ENCODE results near the gene BTBD7. TPM values are rescaled to one million over a fixed set of nuclear protein-coding genes. Genes with fewer than 3 reads are reported as not detected.
A peak's percentile ranks its signal among the peaks of the same experiment; 100 is the strongest.

BTBD7 gene
- total and polyA plus RNA-seq, 9 of the 15 experiments (the other 6 are each of a cell fraction or from before 2014, with no cell fraction given), result 2.5 to 12.9 (median 6.2) TPM

DNA sequence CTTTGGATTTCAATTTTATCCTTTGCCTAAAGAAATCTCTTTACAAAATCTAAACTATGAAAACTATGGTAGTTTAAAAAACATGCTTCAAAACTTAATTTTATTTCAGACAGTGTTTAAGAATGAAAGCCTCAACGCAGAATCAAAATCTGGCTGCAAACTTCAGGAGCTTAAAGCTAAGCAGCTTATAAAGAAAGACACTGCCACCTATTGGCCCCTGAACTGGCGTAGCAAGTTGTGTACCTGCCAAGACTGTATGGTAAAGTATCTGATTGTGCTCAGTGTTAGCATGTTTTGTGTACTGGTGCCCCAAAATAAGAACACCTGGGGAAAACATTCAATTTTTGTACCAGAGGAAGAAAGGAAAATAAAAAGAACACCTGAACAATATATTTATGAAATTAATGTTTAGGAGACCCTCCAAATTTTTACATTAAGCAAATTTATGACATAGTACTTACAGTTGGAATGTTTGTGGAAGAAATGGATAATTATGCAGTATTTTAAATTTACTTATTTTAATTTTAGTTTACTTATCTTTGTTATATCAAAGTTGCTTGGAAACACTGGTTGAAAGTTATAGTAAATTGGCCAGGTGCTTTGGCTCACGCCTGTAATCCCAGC is 113.6 kb downstream of the BTBD7 start:
- ChIA-PET POLR2A (interaction anchor here (0.8 to 1.2 kb wide), 3 partner anchors 16 to 106 kb away, joined by 3 to 5 read pairs (median 5); no protein-coding TSS in a partner anchor), CTCF (ENCODE audit: low intra/inter-chr PET ratio) (interaction anchor here (0.6 to 1.2 kb wide), 4 partner anchors 18 to 504 kb away, joined by 4 to 5 read pairs (median 4); no protein-coding TSS in a partner anchor)
- Histone ChIP-seq H3K36me3 (ENCODE audit: control insufficient read depth, insufficient read depth, low read length) (peaks cover 56% of the 10 kb centered on the region; the same call in 1 of the 3 replicates), H3K9ac (ENCODE audit: insufficient read depth in 1 of 2, low read depth in 2 of 2, low read length in 2 of 2) (no peak overlapping the region), H4K20me1 (replicated peaks; ENCODE audit: control insufficient read depth, insufficient read depth, low read length) (no peaks in the 10 kb centered on the region), H3K27me3 (ENCODE audit: control insufficient read depth in 2 of 2, insufficient read depth in 2 of 2, low read length in 2 of 2) (no peaks in the 10 kb centered on the region), H3K27ac (ENCODE audit: extremely low read depth, low read depth, low read length) (no peak overlapping the region), H3K4me1 (replicated peaks in 1 of 2; ENCODE audit: control insufficient read depth in 2 of 2, insufficient read depth in 2 of 2, low read length in 2 of 2) (no peaks in the 10 kb centered on the region), H3K79me2 (ENCODE audit: control insufficient read depth, insufficient read depth, low read length) (no peaks in the 10 kb centered on the region), H3K4me2 (ENCODE audit: insufficient read depth, low read length) (no peak overlapping the region), H3K4me3 (no peak overlapping the region), H3K9me1 (ENCODE audit: control insufficient read depth, insufficient read depth, low read length) (no peaks in the 10 kb centered on the region), H2AFZ (ENCODE audit: low read depth, low read length) (no peak overlapping the region), H3K9me3 (replicated peaks; ENCODE audit: control insufficient read depth, insufficient read depth, low read depth, low read length) (no peaks in the 10 kb centered on the region)
- no TSS peak for BruUV-seq (replicated peaks)
- DNase-seq (ENCODE audit: extremely low read depth in 1 of 4, low spot score in 3 of 4), result peak in 1 of 4 experiments; percentile 63
- intact Hi-C loops (cut with micrococcal nuclease) (no loop called here), in situ Hi-C loops (cut with MboI) (no loop called here)
- peak; percentile 35 for FAIRE-seq
- 74% methylated on average over 3 of the region's 3 CpGs for WGBS (ENCODE audit: insufficient coverage, low coverage, missing lambda C conversion rate)
- ATAC-seq, result peak; percentile 92
- no peak for TF ChIP-seq HDAC1 (IDR thresholded peaks at IDR 0.05)
- TF ChIP-seq RHOXF2B (CRISPR knock-in tag; conservative IDR thresholded peaks at IDR 0.05), result no peak
- no peak for TF ChIP-seq PRMT5 (CRISPR knock-in tag; IDR thresholded peaks at IDR 0.05)
- TF ChIP-seq, protein P1, sequence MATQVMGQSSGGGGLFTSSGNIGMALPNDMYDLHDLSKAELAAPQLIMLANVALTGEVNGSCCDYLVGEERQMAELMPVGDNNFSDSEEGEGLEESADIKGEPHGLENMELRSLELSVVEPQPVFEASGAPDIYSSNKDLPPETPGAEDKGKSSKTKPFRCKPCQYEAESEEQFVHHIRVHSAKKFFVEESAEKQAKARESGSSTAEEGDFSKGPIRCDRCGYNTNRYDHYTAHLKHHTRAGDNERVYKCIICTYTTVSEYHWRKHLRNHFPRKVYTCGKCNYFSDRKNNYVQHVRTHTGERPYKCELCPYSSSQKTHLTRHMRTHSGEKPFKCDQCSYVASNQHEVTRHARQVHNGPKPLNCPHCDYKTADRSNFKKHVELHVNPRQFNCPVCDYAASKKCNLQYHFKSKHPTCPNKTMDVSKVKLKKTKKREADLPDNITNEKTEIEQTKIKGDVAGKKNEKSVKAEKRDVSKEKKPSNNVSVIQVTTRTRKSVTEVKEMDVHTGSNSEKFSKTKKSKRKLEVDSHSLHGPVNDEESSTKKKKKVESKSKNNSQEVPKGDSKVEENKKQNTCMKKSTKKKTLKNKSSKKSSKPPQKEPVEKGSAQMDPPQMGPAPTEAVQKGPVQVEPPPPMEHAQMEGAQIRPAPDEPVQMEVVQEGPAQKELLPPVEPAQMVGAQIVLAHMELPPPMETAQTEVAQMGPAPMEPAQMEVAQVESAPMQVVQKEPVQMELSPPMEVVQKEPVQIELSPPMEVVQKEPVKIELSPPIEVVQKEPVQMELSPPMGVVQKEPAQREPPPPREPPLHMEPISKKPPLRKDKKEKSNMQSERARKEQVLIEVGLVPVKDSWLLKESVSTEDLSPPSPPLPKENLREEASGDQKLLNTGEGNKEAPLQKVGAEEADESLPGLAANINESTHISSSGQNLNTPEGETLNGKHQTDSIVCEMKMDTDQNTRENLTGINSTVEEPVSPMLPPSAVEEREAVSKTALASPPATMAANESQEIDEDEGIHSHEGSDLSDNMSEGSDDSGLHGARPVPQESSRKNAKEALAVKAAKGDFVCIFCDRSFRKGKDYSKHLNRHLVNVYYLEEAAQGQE (IDR thresholded peaks at IDR 0.05; ENCODE audit: borderline replicate concordance), result peak; percentile 27; the same call in 1 of the 2 replicates
- TF ChIP-seq, protein P1 (CRISPR knock-in tag; IDR thresholded peaks at IDR 0.05; ENCODE audit: low read depth), result no peak
- TF ChIP-seq, protein P2, sequence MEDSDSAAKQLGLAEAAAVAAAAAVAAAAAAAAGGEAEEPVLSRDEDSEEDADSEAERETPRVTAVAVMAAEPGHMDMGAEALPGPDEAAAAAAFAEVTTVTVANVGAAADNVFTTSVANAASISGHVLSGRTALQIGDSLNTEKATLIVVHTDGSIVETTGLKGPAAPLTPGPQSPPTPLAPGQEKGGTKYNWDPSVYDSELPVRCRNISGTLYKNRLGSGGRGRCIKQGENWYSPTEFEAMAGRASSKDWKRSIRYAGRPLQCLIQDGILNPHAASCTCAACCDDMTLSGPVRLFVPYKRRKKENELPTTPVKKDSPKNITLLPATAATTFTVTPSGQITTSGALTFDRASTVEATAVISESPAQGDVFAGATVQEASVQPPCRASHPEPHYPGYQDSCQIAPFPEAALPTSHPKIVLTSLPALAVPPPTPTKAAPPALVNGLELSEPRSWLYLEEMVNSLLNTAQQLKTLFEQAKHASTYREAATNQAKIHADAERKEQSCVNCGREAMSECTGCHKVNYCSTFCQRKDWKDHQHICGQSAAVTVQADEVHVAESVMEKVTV (CRISPR knock-in tag; IDR thresholded peaks at IDR 0.05), result peak; percentile 34; the same call in 1 of the 2 replicates
- no peak for TF ChIP-seq NR1H2 (CRISPR knock-in tag; IDR thresholded peaks at IDR 0.05)
- TF ChIP-seq, protein P3, sequence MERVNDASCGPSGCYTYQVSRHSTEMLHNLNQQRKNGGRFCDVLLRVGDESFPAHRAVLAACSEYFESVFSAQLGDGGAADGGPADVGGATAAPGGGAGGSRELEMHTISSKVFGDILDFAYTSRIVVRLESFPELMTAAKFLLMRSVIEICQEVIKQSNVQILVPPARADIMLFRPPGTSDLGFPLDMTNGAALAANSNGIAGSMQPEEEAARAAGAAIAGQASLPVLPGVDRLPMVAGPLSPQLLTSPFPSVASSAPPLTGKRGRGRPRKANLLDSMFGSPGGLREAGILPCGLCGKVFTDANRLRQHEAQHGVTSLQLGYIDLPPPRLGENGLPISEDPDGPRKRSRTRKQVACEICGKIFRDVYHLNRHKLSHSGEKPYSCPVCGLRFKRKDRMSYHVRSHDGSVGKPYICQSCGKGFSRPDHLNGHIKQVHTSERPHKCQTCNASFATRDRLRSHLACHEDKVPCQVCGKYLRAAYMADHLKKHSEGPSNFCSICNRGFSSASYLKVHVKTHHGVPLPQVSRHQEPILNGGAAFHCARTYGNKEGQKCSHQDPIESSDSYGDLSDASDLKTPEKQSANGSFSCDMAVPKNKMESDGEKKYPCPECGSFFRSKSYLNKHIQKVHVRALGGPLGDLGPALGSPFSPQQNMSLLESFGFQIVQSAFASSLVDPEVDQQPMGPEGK (CRISPR knock-in tag; IDR thresholded peaks at IDR 0.05; ENCODE audit: borderline replicate concordance), result no peak

Measured in K562 (cell line).